SW480 (cell line): ENCODE measurements around the gene ASIC5.

Experiments
- DNase-seq: peaks from one replicate; pipeline ENCODE4 v3.0.0-alpha.2; 2016; ENCODE audit warnings: low spot score

ASIC5 gene

DNA sequence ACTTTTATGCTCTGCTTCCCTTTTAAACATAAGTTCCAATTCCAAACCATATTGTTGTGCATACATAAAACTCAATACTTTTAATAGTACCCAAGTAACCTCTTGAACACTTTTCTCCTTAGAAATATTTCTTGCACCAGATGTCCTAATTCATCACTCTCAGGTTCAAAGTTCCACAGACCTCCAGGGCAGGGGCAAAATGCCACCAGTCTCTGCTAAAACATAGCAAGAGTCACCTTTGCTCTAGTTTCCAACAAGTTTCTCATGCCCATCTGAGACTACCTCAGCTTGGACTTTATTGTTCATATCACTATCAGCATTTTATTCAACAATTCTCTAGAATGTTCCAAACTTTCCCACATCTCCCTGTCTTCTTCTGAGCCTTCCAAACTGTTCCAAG, 13.7 kb upstream of the ASIC5 start:
- DNase-seq: no peak

DNA sequence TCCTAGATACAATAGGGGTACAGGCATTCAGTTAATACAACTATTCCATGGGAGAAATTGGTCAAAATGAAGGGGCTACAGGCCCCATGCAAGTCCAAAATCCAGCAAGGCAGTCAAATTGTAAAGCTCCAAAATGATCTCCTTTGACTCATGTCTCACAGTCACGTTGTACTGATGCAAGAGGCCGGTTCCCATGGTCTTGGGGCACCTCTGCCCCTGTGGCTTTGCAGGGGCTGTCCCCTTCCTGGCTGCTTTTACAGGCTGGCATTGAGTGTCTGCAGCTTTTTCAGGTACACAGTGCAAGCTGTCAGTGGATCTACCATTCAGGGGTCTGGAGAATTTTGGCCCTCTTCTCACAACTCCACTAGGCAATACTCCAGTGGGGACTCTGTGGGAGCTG, 12.5 kb upstream of the ASIC5 start:
- DNase-seq: no peak

DNA sequence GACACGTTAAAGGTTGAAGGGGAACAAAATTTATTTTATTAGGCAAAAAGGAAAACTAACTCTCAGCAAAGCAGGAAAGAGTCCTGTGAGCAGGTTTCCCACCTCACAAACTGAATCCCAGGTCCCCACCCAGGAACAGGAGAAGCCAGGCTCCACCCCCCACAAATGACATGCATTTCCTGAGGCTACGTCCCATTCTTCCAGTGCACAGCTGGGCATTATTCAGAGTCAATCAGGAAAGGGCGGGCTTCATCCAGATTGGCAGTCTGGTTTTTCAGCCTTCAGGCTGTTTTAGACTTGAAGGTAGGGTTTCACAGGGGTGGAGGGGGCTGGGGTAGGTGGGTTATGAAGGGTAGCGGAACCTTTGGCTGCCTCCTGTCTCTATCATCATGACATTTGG, 11.9 kb upstream of the ASIC5 start:
- DNase-seq: no peak

DNA sequence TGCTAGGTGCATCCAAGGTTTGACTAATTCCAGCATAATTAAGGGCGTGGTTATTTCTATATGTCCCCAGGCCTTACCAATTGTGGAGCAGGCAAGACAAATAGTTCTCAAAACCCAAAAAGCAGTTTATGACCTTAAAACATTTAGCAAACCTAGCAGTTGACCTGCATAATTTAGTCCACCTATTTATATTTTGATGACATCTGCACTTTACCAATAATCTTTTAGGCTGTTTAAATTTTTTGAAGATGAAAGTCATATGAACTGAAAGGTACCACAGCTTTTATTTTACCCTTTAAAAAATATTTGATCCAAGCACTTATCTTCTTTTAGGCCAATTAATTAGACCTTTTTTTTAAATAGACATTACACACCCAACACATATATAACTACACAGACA, 9.8 kb upstream of the ASIC5 start:
- DNase-seq: no peak

DNA sequence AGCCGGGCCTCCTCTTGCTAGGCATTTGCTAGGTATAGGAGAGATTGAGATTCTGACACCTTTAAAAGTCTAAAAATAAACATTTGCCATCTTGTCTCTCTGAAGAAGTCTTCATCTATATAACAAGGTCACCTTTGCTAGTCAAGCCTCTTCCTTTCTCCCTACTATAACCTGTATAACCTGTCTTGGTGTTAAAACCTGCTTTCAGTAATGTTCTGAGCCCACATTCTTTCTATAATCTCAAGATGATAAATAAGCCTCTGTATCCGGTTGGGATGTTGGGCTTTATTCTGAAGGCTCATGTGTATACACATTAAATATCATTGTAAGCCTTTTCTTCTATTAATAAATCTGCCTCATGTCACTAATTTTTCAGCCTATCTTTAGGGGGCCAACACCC, 10.2 kb downstream of the ASIC5 start:
- DNase-seq: no peak

DNA sequence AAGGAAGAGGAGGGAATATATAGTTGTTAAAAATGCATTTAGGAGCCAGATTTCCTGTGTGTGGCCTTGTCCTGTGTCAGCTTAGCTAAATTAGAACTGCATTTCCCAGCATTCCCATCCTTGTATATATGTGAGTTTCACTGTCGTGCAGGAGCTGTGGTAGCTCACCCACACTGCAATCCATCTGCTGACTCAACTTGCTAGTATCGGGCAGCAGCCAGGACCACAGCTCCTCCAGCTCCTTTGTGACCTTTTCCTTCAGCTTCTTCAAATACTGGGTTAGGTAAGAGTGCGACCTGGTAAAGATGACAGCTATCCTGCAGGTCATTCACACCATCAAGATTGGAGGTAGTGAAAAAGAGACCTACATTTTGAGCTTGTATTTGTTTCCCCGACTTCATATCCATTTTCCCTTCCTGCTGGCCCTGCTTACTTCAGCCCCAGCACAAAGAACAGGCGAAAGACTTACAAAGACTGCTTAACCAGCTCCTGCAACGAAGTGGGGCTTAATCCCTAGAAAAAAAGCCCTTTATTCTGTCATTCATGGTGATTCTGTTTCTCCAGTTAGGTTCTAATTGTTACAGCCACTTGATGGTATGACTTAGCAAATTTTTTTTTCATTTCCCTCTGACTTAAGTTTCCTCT, 11.4 kb downstream of the ASIC5 start:
- no peak for DNase-seq

DNA sequence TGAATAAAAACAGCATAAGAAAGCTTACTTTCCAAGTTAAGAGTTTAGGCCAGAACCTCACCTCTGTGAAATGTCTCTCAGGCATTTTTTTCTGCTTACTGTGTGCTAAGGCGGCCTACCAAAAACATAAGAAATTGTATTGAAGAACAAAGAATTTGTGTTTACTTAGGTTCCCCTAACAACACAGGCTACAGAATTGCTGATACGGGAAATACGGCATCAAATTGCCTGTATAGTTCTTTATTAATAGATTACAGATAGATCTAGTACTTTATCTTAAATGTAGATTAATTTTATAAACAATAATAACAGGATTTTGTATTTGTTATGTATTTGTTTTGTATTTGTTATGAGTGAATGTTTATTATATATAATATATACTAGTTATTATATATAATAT, 12.9 kb downstream of the ASIC5 start:
- no peak for DNase-seq

DNA sequence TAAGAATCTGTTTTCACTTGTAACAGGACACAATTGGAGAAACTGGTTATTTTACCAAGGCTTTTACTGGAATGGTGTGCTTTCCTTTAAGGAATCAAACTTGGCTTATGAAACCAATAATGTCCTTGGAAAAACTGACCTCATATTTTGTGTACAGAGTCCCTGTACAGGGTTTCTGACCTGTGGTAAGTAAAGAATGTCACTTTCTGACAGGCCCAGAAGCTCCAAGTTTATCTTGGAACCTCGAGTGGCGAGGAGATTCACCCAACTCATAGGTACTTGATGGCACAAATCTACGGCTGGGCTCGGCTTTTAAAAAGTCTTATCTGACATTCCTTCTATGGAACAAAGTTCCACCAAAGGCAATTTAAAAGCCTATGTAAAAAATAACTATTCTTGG, 17.0 kb downstream of the ASIC5 start:
- no peak for DNase-seq

DNA sequence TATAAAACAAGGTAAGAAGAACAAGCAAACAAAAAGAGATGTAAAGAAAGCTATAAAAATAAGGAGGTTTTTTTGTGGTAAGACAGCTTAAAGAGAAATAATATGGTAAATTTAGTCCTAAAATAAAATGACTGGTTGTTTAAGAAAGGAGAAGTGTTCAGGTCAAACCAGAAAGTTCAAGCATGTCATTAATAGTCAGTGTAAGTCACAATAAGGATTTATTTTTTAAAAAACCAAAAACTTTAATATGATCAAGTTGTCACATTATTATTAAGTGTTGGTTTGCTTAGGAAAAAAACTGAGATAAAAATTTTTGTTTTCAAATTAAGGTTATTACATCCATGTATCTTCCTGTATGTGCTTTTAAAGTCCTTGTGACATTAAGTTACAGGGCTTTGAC, 19.1 kb downstream of the ASIC5 start:
- DNase-seq: no peak

DNA sequence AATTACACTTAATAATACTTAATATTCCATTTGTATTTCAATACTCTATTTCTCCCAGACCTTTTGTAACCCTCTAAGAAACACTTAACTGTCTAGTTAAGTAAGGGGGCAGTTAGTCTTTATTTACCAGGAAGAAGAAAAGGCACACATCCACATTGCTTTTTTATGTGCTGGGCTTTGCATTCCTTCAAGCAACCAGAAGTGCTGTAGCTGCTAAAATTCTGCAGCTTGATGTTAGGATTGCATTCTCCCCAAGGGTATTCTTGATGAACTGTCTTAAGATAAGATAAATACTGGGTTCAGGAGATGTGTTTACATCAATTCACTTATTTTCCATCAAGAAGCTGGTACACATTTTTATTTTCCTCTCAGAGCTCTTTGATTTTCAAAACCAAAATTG, 24.0 kb downstream of the ASIC5 start:
- DNase-seq: no peak

DNA sequence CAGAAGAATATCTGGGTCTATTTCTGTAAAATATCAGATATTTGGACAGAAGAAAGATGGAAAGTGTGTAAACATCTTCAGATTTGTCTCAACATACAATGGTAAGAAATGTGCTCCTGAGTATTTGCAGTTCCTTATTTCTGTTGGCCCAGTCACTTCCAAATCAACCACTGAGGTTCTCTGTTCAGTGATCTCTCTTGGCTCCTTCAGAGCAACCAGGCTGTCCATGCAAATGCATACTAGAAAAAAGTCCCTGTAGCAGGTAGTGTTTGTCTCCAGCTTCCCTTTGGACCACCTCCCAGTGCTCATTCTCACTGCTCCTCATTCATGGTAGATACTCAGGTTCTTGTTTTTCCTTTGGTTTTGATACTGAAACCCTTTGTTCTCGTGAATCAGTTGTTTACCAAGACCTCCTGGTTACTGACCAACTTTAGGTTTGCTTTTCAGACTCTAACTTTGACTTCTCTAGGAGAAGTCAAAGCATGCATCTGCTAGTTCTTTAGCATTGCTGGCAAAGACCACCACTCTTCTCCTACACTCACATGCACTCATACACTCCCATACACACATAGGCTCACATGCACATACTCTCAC, 28.8 kb downstream of the ASIC5 start:
- DNase-seq: no peak

DNA sequence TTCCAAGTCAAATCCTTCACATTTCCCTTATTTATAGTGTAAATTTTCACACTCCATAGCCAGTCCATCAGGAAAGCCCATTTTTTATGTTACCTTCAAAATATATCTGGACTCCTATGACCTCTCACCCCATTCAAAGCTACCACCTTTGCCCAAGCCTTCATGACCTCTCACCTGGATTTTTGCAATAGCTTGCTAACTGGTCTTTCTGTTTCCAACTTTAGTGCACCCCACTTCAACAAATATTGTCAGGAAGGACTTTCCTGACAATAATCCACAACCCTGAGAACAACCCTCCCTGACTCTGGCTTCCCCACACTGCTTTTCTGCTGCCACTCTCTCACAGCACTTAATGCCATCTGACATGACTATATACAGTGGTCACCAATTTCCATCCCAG, 33.4 kb downstream of the ASIC5 start:
- DNase-seq: no peak

DNA sequence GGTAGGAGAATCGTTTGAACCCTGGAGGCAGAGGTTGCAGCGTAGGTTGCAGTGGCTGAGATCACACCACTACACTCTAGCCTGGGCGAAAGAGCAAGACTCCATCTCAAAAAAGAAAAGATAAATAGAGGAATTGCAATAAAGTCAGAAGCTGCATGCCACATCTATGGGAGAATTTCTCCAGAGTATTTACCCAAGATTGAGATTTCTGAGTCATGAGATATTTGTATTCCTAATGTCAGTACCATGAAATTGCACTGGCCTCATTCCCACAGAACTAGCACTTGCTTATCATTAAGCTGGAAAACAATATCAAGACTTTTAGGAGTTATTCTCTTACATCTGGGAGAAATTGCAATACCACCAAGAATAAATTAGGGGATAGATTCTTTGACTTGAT, 37.4 kb downstream of the ASIC5 start:
- no peak for DNase-seq

DNA sequence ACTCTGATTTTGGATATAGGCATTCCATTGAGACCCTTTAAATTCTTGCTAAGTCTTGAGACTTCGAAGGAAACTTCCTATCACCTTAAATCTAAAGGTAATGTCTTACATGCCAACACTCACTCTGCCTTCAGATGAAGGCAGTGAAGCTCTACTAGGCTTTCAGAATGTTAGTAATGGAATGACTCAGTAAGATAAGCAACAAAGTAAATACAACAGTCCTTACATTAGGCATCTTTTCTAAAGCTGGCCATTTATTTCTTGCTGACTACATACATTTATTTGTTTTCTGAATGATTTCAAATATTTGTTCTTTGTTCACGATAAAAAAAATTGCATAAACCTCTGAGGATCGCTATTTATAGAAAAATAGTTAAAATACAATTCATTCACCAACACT, 43.5 kb downstream of the ASIC5 start:
- DNase-seq: no peak

DNA sequence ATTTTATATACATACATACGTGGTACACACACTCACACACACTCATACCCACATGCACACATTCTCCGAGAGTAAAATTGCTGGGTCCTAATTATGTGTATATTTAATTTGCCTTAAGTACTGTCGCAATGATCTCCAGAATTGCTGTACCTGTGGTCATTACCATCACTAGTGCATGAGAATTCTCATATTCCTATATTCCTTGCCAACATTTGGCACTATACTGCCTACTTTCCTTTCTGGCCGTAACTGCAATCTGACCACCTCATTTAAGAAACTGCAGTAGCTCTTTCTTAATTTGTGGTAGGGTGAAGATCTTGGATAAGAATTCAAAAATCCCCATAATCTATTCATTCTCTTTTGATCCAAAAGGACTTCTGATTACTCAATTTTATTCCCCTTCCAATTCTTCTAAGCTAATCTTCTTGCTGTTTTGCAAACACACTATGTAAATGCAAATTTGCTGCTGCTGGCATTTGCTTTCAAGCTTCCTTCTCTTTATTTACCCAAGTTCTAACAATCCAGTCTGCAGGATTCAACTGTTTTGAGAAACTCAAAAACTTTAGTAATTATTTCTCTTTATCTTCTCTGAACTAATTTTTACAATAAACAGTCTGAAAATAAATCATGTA, 45.1 kb downstream of the ASIC5 start:
- no peak for DNase-seq

DNA sequence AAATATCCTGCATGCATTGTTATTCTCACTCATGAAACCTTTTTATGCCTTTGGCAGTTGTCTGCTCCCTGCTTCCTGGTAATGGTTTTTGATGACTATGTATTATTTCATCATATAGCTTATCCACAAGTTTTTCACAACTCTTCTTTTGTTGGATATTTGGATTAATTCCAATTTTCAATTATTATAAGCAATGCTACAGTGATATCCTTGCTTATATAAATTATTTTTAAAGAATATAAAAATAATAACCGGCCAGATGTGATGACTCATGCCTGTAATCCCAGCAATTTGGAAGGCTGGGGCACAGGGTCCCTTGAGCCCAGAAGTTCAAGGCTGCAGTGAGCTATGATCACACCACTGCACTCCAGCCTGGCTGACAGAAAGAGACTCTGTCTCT, 47.0 kb downstream of the ASIC5 start:
- no peak for DNase-seq

DNA sequence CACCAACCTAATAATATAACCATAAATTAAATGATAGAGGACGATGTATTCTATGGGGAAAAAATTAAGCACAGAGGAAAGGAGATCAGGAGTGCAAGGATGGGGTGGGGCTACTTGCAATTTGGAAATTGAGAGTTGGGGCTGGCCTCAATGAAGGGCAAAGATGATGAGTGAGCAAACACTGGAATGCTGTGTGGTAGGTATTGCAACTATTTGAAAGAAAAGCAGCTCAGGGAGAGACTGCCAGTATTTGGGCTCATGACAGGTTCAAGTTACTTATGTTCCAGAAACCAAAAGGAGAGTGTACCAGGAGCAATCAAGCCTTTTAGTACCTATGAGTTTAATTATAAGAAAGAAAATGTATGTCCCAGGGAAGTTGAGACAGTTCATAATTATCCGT, 47.4 kb downstream of the ASIC5 start:
- DNase-seq: no peak

DNA sequence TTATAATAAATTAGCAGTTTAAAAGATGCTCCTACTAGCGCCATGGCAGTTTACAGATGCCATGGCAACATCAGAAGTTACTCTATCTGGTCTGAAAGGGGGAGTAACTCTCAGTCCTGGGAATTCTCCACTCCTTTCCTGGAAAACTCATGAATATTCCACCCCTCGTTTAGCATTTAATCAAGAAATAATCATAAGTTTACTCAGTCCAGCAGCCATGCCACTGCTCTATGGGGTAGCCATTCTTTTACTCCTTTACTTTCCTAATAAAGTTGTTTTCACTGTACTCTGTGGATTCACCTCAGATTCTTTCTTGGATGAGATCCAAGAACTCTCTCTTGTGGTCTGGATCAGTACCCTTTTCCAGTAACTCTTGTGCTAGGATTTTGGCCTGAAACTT, 55.0 kb downstream of the ASIC5 start:
- DNase-seq: no peak

DNA sequence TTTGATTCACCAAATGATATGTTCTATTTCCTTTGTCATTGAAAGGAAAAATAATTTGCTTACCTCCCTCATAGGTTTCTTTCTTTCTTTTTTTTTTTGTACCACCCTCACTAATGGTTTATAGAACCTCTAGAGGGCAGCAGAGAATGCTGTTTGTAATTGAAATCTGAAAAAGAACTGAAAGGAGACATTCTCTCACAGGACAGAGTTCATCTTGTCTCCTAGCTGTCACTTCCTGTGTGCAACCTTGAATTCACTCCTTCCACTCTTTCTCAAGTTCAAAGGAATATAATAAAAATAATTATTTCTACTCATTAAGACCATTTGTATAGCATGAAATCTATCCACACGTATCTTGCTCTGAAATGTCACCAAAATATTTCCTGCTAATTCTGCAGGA, 56.2 kb downstream of the ASIC5 start:
- DNase-seq: peak; percentile 55

DNA sequence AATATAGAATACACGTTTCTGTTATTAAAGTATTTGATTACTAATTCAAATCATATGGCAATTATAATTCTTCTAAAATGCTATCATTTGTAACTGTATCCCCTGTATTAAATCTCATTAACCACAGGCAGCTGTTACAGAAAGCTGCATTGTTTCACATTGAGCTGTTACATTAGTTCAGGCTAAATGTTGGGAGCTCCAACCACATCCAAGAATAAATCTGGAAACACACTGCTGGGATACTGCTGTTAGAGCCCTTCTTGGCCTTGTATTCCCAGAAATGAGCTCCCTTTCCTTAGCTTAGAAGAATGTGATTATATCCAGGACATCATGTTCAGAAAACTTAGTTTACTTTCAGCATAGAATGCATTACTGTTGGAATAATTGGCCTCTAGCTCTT, 59.1 kb downstream of the ASIC5 start:
- no peak for DNase-seq

DNA sequence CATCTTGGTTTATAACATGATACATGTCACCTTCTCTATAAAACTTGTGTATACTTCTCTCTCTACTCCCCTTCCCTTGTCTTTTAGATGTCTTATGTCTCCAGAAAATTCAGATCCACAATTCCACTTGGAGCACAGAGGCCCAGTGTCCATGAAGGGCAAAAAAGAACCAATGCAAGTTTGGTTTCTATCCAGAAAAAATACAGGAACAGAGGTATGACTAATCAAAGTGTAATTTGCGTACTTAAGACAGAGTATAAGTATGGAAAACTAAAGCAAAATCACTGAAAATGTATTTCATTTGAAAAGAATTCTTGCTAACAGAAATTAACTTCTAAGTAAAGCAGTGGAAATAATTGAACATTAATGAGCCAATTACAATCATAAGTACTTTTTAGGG, 61.1 kb downstream of the ASIC5 start:
- DNase-seq: no peak

DNA sequence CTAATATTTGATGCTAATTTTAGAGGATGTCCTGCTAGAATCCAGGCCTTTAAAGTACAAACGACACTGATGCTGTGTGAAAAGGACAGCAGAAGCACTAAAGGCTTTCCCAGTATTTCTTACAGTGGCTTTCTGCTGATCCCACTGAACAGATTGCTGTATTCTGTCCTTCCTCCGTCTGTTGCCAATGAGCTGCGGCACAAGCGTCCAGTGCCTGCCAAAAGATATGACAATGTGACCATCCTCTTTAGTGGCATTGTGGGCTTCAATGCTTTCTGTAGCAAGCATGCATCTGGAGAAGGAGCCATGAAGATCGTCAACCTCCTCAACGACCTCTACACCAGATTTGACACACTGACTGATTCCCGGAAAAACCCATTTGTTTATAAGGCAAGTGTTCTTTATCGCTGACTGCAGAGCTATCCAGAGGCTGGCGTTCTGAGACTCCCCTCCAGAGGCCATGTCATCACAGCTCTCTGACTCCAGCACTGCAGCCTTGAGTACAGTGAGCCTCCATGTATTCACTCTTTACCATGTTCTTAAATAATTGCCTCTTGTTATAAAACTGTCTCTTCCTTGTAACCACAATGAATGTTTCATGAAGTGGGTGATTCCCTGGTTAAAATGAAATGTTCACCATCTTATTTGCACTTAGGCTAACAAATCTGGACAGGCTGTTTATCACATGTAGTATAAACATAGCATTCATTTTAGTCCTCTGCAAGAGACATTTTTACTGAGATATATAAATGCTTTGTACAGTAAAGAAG, 63.7 kb downstream of the ASIC5 start:
- DNase-seq: no peak

DNA sequence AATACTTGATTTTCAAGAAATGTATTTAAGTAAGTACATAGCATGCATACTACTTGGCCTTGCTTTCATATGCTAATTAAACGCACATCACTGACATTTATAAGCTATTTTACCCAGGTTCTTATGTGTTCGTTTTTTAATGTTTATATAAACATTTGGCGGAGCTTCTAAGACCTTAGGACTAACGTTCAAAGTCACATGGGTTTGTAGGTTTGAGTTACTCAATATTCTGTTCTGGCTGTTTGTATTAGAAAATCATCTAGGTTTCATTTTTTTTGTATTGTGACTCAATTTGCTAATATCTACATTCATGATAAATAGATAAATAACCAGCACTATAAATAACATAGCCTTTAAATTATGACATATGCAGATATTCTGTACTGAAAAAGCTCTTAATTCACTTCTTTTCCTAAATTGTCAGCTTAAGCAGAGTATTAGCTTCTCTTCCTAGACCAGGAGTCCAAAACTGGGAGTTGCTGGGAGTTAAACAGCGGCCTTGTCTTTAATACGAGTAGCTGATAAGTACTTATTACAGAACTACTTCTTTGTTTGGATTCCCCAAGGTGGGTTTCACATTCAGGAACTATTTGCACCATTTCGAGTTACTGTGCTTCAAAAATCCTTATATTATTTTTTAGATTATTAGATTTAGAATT, 65.3 kb downstream of the ASIC5 start:
- no peak for DNase-seq
